Suprapubic skin (tissue), 3 donors: ENCODE results near the gene TMEM214.

Source experiments
- CTCF ChIP-seq, 2 donors: fragments of 200-600 bp in 1 of 2; fragments of 450-650 bp in 1 of 2; sonication (generic) in 1 of 2; IDR thresholded peaks; one replicate each; pipeline ENCODE4 v1.5.1; 2016 to 2019; ENCODE audit warnings: antibody characterized with exemption in 2 of 2, mild to moderate bottlenecking in 1 of 2, moderate library complexity in 1 of 2
- POLR2A ChIP-seq, 2 donors: fragments of 450-650 bp; IDR thresholded peaks; one replicate each; pipeline ENCODE4 v1.6.1; 2017; ENCODE audit warnings: antibody characterized with exemption in 2 of 2, mild to moderate bottlenecking in 2 of 2, moderate library complexity in 2 of 2

DNA sequence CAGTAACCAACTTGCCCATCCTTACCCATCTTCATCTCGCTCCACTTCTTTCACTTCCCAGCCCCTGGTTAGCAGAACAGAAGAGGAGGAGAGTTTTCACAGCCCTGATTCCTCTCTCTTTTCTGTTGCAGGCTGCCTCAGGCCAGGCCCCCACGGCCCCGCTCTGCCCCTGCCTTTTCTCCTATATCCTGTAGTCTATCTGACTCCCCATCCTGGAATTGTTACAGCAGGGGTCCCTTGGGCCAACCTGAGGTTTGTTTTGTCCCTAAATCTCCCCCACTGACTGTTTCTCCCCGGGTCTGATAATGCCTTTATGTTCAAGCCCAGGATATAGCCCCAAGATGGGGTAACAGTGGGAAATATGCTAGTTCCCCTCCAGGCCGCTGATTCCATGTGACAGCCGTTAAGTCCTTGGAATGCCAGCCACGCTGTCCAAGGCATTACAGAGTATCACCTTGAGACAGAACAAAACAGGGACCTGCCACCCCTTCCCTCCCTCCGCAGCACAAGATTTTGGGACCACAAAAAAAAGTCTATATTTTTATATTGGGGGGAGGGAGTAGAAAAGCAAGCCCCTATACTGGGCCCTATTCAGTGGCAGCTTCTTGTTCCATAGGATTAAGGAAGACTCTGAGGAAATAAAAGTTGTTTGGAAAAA is 37.3 kb downstream of the TMEM214 start:
- TF ChIP-seq POLR2A (IDR thresholded peaks at IDR 0.05) (no peak), CTCF (IDR thresholded peaks at IDR 0.05) (no peak)
